GM10266 (cell line): ENCODE measurements around the gene SLC22A15.
"Not testable (repeated sequence)": the region's sequence is repeated elsewhere in the genome, so short reads cannot be mapped to it uniquely, and the experiment has no call there.

ENCODE experiments used
- DNase-seq: peaks from one replicate; pipeline ENCODE4 v3.0.0; 2012; ENCODE audit errors: extremely low spot score
- TF ChIP-seq, protein P1 (sequence below): IDR thresholded peaks from 2 replicates; pipeline ENCODE4 v1.5.1; 2012; ENCODE audit warnings: mild to moderate bottlenecking, low read depth; ENCODE audit not compliant: control insufficient read depth, insufficient read depth; ENCODE audit errors: missing control alignments

The SLC22A15 gene

DNA sequence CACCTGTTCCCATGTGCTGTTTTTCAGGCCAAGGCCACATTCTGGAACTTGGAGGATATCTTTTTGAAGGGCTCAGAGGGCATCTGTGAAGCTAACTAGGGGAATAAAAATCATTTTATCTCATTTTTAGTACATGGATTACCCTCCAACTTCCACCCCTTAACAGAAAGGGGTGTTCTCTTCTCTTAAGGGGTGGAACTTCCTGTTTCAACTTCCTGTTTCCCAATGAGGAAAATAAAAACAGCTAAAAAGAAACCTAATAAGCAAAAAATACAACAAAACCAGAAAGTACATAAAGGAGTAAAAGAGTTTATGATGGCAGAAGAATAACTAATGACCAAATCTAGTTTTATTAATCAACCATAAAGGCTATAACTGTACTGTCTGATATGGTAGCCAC is 24.8 kb upstream of the SLC22A15 start:
- TF ChIP-seq, protein P1, sequence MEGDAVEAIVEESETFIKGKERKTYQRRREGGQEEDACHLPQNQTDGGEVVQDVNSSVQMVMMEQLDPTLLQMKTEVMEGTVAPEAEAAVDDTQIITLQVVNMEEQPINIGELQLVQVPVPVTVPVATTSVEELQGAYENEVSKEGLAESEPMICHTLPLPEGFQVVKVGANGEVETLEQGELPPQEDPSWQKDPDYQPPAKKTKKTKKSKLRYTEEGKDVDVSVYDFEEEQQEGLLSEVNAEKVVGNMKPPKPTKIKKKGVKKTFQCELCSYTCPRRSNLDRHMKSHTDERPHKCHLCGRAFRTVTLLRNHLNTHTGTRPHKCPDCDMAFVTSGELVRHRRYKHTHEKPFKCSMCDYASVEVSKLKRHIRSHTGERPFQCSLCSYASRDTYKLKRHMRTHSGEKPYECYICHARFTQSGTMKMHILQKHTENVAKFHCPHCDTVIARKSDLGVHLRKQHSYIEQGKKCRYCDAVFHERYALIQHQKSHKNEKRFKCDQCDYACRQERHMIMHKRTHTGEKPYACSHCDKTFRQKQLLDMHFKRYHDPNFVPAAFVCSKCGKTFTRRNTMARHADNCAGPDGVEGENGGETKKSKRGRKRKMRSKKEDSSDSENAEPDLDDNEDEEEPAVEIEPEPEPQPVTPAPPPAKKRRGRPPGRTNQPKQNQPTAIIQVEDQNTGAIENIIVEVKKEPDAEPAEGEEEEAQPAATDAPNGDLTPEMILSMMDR: no peak
- no peak for DNase-seq

DNA sequence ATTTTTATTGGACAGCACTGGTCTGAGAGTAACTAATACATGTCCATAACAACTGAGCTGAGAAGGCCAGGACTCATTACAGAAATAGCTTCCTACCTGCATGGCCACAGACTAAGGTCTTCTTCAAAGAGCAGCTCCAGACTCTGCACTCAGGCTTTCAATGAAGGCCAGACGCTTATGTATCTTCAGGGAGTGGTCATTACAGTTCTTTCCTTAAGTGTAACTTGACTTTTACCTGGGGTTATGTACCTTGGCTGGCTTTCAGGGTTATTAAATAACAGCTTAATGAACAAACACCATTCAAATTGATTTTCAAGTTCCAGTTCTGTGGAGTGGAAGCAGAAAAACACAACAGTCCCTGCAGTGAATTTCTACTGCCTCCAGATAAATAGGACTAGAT is 23.8 kb upstream of the SLC22A15 start:
- TF ChIP-seq, protein P1: no peak
- no peak for DNase-seq

DNA sequence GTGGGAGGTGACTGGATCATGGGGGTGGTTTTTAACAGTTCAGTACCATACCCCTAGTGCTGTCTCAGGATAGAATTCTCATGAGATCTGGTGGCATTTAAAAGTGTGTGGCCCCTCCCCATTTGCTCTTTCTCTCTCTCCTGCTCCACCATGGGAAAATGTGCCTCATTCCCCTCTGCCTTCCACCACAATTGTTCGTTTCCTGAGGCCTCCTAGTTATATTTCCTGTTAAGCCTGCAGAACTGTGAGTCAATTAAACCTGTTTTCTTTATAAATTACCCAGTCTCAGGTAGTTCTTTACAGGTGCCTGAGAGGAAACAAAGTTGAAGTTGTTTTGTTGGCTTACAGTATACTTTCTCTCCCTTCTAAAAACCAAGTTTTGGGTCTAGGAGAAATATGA is 23.1 kb upstream of the SLC22A15 start:
- DNase-seq: no peak
- TF ChIP-seq, protein P1: no peak

DNA sequence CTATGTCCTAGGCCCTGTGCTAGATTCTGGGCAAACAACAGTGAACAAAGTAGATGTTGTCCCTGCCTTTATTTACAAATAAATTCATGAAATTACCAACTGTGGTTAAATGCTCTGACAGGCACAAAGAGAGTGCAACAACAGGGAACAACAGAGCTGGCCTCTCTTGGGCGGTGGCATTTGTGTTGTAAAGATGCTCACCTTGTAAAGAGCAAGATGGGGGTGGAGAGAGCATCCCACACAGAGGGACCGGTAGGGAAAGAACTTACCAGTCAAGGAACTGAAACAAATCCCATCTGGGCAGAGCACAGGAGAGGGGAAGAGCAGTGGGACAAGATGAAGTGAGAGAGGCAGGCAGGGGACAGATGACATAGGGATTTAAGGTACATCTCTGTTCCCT is 21.6 kb upstream of the SLC22A15 start:
- TF ChIP-seq, protein P1: no peak
- no peak for DNase-seq

DNA sequence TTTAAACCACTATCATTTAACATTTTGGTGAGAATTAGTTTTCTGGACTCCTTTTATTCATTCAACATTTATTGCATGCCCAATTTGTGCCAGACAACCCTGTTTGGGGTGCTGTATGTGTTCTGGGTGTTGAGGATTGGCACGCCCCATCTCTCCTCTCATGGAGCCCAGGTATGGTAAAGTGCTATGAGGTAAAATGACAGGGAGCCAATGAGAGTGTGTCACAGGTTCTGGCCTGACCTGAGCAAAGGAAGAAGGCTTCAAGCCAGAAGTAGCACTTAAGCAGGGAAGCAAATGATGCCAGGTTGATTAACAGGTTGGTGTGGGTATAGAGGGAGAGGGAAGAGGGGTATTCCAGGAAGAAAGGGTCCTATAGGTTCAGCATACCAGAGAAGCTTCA is 21.1 kb upstream of the SLC22A15 start:
- TF ChIP-seq, protein P1: no peak
- DNase-seq: no peak

DNA sequence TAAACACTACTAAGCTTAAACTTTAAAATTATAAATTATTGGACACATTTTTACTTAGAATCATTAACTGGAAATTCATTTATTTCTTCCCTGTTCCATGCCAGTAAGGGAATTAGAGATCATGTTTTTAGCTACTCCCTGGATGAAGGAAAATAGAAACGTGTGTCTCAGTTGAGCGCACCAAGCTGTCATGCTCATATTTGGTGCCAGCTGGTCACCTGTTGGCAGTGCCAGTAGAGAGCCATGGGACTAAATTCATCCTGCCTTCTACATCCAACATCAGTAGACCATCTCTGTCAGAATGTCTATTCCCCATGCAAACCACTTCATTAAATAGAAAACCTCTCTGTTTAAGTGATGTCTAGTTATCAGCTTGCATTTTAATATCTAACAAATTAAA is 17.4 kb upstream of the SLC22A15 start:
- no peak for DNase-seq
- TF ChIP-seq, protein P1: no peak

DNA sequence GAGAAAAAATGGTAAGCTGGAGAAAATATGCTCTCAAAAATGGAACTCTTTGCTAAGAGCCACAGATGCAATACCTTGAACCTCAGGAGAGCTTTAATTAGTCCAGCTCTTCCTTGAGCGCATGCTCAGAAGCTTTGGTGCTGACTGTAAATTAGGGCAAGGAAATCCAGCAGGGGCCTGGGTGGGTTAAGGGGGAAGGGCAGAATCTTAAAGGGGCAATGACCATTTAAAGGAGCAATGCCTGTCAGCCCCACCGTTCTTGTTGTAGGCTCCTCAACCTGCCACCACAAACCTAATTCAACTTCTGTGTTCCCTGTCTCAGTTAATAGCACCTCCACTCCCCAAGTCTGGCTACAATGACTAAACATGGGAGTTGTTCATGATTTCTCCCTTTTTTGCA is 6.8 kb upstream of the SLC22A15 start:
- TF ChIP-seq, protein P1: no peak
- DNase-seq: no peak

DNA sequence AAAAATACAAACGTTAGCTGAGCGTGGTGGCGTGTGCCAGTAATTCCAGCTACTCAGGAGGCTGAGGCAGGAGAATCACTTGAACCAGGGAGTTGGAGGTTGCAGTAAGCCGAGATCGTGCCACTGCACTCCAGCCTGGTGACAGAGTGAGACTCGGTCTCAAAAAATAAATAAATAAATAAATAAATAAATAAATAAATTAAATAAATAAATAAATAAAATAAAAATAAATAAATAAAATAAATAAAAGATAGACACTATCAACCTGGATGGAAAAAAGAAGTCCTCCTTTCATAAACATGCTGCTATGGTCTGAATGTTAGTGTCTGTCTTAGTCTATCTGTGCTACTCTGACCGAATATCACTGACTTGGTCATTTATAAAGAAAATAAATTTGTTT is 4.5 kb upstream of the SLC22A15 start:
- not testable (repeated sequence) for DNase-seq
